ENCODE results near the gene RAB11FIP3.

Gene RAB11FIP3

DNA sequence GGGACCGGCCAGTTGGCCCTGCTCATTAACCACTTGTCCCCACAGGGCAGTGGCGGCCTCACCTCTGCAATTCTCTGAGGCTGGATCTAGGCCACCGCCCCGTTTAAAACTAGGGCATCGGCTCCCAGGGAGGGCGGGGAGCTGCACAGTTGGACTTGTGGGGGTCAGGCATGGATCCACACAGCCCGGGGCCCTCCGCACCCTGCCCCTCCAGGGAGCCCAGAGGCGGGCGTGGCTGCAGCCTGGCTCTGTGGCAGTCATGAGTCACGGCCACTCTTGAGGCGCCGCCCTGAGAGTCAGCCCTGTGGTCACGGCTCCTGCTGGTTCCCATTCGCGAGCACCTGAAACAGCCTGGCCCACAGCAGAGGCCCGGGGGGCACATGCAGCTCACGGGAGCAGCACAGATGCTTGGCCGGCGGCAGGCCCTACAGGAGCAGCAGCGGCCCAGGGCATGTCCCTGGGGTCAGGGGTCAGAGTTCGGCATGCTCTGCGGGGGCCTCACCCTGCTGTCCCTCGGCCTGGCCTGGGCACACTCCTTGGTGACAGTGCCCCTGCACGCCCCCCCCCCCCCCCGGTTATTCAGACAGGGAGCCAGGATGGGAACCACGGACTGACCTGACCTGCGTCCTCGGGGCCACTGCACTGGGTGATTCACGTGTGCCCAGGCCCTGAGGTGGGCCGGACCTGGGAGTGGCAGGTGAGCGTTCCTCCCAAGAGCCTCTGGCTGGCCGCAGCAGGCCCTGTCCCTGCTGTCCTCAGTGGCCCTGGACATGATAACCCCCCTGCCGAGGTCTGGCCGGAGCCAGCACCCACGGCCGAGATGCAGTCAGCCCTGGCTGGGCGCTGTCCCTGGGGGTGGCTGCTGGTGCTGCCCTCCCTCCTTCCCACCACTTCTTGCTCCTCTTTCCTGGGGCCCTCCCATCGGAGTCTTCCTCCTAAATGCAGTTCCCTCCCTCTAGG lies 110.3 kb downstream of the RAB11FIP3 start:
- DNase-seq: no peak

GRCh38 chr16:536746-537145 lies 111.3 kb downstream of the RAB11FIP3 start:
- no peak for DNase-seq

GRCh38 chr16:537415-538335 lies 112.2 kb downstream of the RAB11FIP3 start:
- DNase-seq: no peak

GRCh38 chr16:539901-540530 lies 114.6 kb downstream of the RAB11FIP3 start:
- no peak for DNase-seq

- peak; percentile 77 for DNase-seq
These were observed 115.3 kb downstream of the RAB11FIP3 start for GRCh38 chr16:540645-541340.

DNA sequence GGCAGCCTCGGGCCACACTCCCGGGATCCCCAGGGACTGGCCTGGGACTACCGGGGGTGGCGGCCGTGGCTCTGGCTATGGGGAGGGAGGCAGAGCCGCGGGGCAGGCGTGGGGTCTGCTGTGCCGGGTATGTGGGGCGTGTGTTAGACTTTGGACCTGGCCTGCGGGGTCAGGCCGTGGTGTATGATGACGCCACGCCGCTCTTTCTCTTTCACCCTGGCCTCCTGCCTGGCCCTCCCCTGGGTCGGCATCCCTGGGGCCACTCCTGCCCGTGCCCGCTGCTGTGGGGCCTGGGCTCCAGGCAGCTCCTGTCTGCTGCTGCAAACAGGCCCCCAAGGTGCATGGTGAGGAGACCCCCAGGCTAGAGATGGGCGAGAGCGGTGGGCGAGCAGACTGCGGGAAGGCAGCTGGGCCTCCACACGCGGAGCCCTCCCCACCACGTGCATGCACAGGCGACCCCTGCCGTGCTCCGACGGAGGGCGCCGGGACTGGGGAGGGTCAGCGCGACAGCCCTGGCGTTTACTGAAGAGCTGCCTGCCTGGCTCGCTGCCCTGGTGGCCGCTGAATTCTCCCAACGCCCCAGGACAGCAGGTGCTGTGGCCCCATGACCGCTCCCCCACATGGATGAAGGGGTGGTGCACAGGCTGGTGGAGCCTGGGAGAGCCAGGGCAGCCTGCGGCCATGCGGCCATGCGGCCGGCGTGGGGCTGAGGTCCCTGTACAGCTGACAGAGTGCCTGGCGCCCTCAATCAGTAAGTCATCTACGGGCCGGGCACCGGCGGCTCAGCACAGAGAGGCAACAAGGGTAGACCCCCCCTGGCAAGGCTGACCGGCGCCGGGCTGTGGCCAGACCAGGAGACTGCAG lies 118.1 kb downstream of the RAB11FIP3 start:
- DNase-seq: no peak

- no peak for DNase-seq
These were observed 119.1 kb downstream of the RAB11FIP3 start for GRCh38 chr16:544517-544916.

DNA sequence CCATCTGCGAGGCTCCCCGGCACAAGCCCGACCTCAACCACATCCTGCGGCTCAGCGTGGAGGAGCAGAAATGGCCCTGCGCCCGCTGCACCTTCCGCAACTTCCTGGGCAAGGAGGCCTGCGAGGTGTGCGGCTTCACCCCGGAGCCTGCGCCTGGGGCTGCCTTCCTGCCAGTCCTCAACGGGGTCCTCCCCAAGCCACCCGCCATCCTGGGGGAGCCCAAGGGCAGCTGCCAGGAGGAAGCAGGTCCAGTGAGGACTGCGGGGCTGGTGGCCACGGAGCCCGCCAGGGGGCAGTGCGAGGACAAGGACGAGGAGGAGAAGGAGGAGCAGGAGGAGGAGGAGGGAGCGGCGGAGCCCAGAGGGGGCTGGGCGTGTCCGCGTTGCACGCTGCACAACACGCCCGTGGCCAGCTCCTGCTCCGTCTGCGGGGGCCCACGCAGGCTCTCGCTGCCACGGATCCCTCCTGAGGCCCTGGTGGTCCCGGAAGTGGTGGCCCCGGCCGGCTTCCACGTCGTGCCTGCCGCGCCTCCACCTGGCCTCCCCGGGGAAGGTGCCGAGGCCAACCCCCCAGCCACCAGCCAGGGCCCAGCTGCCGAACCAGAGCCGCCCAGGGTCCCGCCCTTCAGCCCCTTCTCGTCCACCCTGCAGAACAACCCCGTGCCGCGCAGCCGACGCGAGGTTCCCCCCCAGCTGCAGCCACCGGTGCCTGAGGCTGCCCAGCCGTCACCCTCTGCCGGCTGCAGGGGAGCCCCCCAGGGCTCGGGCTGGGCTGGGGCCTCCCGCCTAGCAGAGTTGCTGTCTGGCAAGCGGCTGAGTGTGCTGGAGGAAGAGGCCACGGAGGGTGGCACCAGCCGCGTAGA lies 121.7 kb downstream of the RAB11FIP3 start:
- no peak for DNase-seq

GRCh38 chr16:548586-548985 lies 123.1 kb downstream of the RAB11FIP3 start:
- no peak for DNase-seq

DNA sequence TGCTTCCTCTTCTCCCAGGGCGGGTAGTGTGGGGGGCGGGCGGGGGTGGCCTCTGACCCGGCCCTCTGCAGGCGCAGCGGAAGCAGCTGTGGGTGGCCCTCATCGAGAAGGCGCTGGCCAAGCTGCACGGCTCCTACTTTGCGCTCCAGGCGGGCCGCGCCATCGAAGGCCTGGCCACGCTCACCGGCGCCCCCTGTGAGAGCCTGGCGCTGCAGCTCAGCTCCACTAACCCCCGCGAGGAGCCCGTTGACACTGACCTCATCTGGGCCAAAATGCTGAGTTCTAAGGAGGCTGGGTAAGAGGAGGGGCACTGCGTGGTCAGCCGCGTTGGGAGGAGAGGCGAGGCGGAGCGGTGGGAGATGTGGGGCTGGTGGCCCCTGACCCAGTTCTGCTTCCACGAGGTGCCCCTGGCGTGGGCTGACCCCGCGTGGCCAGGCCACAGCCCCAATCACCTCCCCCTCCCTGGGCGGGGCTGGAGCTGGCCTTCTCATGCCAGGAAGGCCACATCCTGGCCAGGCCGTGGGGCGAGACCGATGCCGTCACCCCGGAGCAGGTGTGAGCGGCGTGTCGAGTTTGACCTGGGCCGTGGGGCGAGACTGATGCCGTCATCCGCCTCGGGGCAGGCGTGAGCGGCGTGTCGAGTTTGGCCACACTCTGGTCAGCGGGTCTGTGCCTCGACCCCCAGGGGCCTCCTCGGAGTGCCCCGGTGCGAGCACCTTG lies 124.3 kb downstream of the RAB11FIP3 start:
- DNase-seq: no peak

DNA sequence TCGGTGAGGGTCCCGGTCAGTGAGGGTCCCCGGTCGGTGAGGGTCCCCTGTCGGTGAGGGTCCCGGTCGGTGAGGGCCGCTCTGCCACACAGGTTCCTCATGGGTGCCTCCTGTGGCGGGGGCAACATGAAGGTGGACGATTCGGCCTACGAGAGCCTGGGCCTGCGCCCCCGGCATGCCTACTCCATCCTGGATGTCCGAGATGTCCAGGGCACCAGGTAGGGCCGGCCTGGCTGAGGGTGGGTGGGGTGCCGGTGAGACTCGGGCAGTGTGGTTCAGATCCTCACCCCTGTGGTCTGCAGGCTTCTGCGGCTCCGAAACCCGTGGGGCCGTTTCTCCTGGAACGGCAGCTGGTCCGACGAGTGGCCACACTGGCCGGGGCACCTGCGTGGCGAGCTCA lies 125.8 kb downstream of the RAB11FIP3 start:
- DNase-seq: no peak

DNA sequence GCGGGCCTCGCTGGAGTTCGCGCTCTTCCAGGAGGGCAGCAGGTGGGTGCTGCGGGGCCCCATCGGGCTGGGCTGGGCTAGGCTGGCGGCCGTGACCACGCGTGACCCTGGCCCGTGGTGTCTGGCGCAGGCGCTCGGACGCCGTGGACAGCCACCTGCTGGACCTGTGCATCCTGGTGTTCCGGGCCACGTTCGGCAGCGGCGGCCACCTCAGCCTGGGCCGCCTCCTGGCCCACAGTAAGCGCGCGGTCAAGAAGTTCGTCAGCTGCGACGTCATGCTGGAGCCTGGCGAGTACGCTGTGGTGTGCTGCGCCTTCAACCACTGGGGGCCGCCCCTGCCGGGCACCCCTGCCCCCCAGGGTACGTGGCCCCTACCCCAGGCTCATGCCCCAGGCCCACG lies 126.7 kb downstream of the RAB11FIP3 start:
- no peak for DNase-seq

- no peak for DNase-seq
These were observed 128.3 kb downstream of the RAB11FIP3 start for GRCh38 chr16:553601-554296.

GRCh38 chr16:554297-554621 lies 128.8 kb downstream of the RAB11FIP3 start:
- no peak for DNase-seq

- DNase-seq: no peak
These were observed 129.4 kb downstream of the RAB11FIP3 start for GRCh38 chr16:554640-555365.

GRCh38 chr16:555528-556473 lies 130.4 kb downstream of the RAB11FIP3 start:
- no peak for DNase-seq

DNA sequence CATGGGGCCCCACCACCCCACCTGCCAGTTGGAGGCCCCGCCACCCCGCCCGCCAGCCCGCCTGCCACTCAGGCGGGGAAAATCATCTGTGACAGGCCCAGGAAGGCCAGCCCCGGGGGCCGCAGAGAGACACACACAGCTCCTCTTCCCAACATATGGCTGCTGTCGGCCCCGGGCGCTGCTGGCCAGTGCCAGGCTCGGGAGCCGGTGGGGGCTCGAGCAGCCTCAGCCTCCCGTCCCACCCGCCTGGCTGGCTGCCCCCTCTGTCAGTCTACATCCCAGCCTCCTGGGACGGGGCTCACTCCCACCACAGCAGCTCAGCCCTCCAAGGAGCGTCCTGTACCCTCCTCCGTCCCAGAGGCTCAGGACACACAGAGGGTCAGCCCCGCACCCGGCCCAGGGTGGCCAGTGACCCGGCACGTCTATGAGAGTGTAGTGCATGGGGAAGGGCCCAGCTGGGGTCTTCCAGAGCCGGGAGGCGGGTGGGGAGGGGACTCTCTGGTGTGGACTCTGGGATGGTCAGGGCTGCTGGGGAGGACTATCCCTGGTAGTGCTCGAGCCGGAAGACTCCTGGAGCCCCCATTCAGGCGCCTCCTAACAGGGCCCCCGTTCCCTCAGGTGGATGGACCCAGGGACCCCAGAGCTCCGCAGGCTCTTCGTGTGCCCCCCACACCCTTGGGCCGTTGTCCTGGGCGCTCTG lies 131.2 kb downstream of the RAB11FIP3 start:
- no peak for DNase-seq

All from COR-L47 (cell line).